Calu3 (cell line): ENCODE results near the gene RTRAF. TPM values are rescaled to one million over a fixed set of nuclear protein-coding genes. Genes with fewer than 3 reads are reported as not detected.

ENCODE experiments used
- BruUV-seq: library from RNA; stranded (reverse); fragments of 400-500 nt; replicated peaks from 2 replicates; lab custom pipeline; 2021; lab: Mats Ljungman, UMichigan
- CTCF ChIA-PET: fragments of 300-600 bp; sonication (Branson Sonifier 250); formaldehyde crosslinking; loops from one replicate; lab custom pipeline; 2022; ENCODE audit warnings: antibody characterized with exemption; lab: Charles Lee
- DNase-seq: peaks from one replicate; pipeline ENCODE4 v3.0.0; 2022
- H3K27ac Mint-ChIP-seq: one replicate; pipeline ENCODE4 v1.8.0; 2022; ENCODE audit warnings: mixed read lengths; ENCODE audit not compliant: unreplicated experiment
- H3K27me3 Mint-ChIP-seq: one replicate; pipeline ENCODE4 v1.8.0; 2022; ENCODE audit warnings: mixed read lengths; ENCODE audit not compliant: unreplicated experiment
- H3K36me3 Mint-ChIP-seq: one replicate; pipeline ENCODE4 v1.8.0; 2022; ENCODE audit warnings: mild to moderate bottlenecking, moderate library complexity, mixed read lengths; ENCODE audit not compliant: insufficient read depth, unreplicated experiment
- H3K4me1 Mint-ChIP-seq: one replicate; pipeline ENCODE4 v1.8.0; 2022; ENCODE audit warnings: mild to moderate bottlenecking, low read depth, mixed read lengths; ENCODE audit not compliant: unreplicated experiment
- H3K4me3 Mint-ChIP-seq: one replicate; pipeline ENCODE4 v1.8.0; 2022; ENCODE audit warnings: mild to moderate bottlenecking, low read depth, moderate library complexity, mixed read lengths; ENCODE audit not compliant: unreplicated experiment
- H3K9me3 Mint-ChIP-seq: one replicate; pipeline ENCODE4 v1.8.0; 2022; ENCODE audit warnings: low read depth, mixed read lengths; ENCODE audit not compliant: unreplicated experiment
- intact Hi-C: fragments of 100-400 bp; cut with micrococcal nuclease; formaldehyde crosslinking; loops from one replicate; pipeline ENCODE4 v1.10.0; 2022; ENCODE audit not compliant: unreplicated experiment
- total RNA-seq: library from RNA; stranded (reverse); gene quantifications from 2 replicates; pipeline ENCODE4 v1.2.3, GENCODE V29; 2022
- TF ChIP-seq, protein P1 (sequence below): fragments of 200-600 bp; IDR thresholded peaks from one replicate; pipeline ENCODE4 v1.8.0; 2022; ENCODE audit warnings: antibody characterized with exemption; ENCODE audit not compliant: unreplicated experiment

RTRAF gene
- total RNA-seq, 1 experiment from 2014 or later, result 164 TPM

DNA sequence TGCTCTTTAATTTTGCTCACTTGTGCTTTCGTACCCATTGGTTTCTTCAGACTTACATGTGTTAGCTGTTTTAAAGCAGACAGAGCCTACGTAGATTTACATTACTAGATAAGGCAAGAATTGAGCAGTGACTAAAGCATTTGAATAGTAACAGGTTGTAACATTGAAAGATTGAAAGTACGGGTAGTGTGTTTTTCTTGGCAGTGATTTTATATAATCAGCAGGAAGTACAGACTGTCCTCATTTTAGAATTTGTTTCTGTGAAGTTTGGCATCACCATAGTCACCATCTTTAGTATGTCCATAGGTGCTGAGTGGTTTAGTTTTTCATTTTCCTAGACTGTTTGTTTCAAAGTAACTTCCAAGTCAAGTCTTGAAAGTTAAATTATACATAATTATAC lies 14.0 kb downstream of the RTRAF start:
- Mint-ChIP-seq H3K36me3 (peaks cover 12% of the 10 kb centered on the region), H3K4me3 (no peak overlapping the region), H3K9me3 (no peaks in the 10 kb centered on the region), H3K27ac (no peak overlapping the region), H3K4me1 (no peaks in the 10 kb centered on the region), H3K27me3 (no peaks in the 10 kb centered on the region)
- CTCF ChIA-PET, result no interaction called here
- intact Hi-C loops, result no loop called here
- DNase-seq, result no peak
- TF ChIP-seq, protein P1, sequence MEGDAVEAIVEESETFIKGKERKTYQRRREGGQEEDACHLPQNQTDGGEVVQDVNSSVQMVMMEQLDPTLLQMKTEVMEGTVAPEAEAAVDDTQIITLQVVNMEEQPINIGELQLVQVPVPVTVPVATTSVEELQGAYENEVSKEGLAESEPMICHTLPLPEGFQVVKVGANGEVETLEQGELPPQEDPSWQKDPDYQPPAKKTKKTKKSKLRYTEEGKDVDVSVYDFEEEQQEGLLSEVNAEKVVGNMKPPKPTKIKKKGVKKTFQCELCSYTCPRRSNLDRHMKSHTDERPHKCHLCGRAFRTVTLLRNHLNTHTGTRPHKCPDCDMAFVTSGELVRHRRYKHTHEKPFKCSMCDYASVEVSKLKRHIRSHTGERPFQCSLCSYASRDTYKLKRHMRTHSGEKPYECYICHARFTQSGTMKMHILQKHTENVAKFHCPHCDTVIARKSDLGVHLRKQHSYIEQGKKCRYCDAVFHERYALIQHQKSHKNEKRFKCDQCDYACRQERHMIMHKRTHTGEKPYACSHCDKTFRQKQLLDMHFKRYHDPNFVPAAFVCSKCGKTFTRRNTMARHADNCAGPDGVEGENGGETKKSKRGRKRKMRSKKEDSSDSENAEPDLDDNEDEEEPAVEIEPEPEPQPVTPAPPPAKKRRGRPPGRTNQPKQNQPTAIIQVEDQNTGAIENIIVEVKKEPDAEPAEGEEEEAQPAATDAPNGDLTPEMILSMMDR, result no peak
- BruUV-seq, result no TSS peak

DNA sequence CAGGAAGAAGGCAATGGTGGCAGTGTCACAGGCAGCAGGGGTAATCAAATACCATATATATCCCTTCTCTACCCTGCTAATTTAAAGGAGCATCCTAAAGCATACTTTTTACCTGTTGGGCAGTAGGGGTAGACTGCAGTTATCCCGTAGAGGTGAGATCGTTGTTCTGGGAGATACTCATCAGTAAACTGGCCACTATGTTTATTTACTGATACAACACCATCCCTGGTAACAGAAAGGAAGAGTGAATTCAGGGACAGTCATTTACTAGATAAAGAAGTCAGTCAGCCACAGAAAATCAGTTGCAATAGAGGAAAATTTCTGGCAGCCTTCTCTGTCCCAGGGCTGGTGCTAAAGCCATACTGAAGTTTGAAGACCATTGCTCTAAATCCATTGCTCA lies 16.3 kb downstream of the RTRAF start:
- H3K36me3 Mint-ChIP-seq, result peaks cover 4% of the 10 kb centered on the region
- CTCF ChIA-PET, result no interaction called here

DNA sequence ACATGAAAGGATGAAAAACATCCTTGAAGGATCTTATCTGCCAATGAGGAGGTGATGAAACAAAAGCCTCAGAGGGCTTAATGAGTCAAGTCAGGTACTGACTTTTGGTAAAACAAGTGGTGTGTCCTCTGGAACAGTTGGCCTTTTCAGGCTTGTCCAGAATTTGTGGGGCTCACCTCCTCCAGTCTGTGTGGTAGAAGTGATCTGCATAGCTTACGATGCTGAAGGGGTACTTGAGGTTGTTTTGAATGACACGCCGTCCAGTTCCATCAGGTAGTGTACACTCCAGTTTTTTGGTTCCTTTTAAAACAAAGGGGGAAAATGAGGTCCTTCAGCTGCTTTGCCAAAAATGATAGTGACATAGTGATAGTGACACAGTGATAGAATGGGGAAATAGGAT lies 17.0 kb downstream of the RTRAF start:
- no TSS peak for BruUV-seq
- CTCF ChIA-PET, result no interaction called here
- no peak overlapping the region for H3K4me3 Mint-ChIP-seq
- intact Hi-C loops, result no loop called here
- H3K36me3 Mint-ChIP-seq, result peaks cover 4% of the 10 kb centered on the region
- no peaks in the 10 kb centered on the region for H3K27me3 Mint-ChIP-seq
- TF ChIP-seq, protein P1, result no peak
- H3K4me1 Mint-ChIP-seq, result no peaks in the 10 kb centered on the region
- H3K9me3 Mint-ChIP-seq, result no peaks in the 10 kb centered on the region
- DNase-seq, result no peak
- H3K27ac Mint-ChIP-seq, result no peak overlapping the region

More for the DNA sequence above, 16.3 kb downstream of the RTRAF start:
- BruUV-seq, result no TSS peak
- no peak overlapping the region for H3K27ac Mint-ChIP-seq
- no peaks in the 10 kb centered on the region for H3K27me3 Mint-ChIP-seq
- intact Hi-C loops, result no loop called here
- TF ChIP-seq, protein P1, result no peak
- H3K4me3 Mint-ChIP-seq, result no peak overlapping the region
- H3K9me3 Mint-ChIP-seq, result no peaks in the 10 kb centered on the region
- no peak for DNase-seq
- no peaks in the 10 kb centered on the region for H3K4me1 Mint-ChIP-seq

DNA sequence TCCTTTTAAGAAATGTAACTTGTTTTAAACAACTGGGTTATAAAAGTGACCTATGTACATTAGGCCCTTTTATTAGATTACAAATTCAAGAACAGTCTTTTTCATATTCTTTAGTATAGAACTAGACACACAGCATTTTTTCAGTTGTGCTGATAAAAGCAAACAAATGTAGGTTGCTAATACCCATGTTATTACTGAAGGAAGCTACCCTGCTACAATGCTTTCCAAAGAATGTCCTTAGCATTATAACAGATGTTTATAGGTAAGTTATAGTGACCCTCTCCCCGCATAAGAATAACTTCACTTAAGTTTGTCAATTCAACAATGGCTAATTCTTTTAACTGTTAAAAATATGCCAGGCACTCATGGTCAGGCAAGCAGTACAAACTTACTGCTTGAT lies 17.9 kb downstream of the RTRAF start:
- TF ChIP-seq, protein P1, result no peak
- peaks cover 4% of the 10 kb centered on the region for H3K36me3 Mint-ChIP-seq
- no TSS peak for BruUV-seq
- no peak for DNase-seq
- H3K27me3 Mint-ChIP-seq, result no peaks in the 10 kb centered on the region
- no peak overlapping the region for H3K4me3 Mint-ChIP-seq
- intact Hi-C loops, result no loop called here
- CTCF ChIA-PET, result interaction anchor here (0.6 kb wide), 1 partner anchor 248 kb away, joined by 4 read pairs; no protein-coding TSS in a partner anchor
- no peak overlapping the region for H3K27ac Mint-ChIP-seq
- H3K4me1 Mint-ChIP-seq, result no peaks in the 10 kb centered on the region
- no peaks in the 10 kb centered on the region for H3K9me3 Mint-ChIP-seq
